Coronary artery (tissue), 2 donors: Measurements from ENCODE around the gene FBXL19.
A peak's percentile ranks its signal among the peaks of the same experiment; 100 is the strongest.
"Not testable (repeated sequence)": the region's sequence is repeated elsewhere in the genome, so short reads cannot be mapped to it uniquely, and the experiment has no call there.

Source experiments
- DNase-seq: peaks from one replicate; pipeline ENCODE4 v3.0.0-alpha.2; 2017; ENCODE audit warnings: low spot score
- H3K27ac ChIP-seq, 2 donors: fragments of 200-600 bp; sonication (generic); one replicate each; pipeline ENCODE4 v1.5.1; 2016 to 2019
- H3K4me3 ChIP-seq: fragments of 200-600 bp; sonication (generic); 2 replicates; pipeline ENCODE4 v1.5.1; 2016; ENCODE audit warnings: mild to moderate bottlenecking, moderate library complexity
- CTCF ChIP-seq: fragments of 200-600 bp; sonication (generic); IDR thresholded peaks from one replicate; pipeline ENCODE4 v1.5.1; 2019; ENCODE audit warnings: antibody characterized with exemption

FBXL19 gene

GRCh38 chr16:30929167-30929566, 5.8 kb downstream of the FBXL19 start:
- H3K27ac ChIP-seq, result no peak overlapping the region
- no peak for DNase-seq
- no peak overlapping the region for H3K4me3 ChIP-seq

GRCh38 chr16:30930160-30930571, 6.8 kb downstream of the FBXL19 start:
- no peak overlapping the region for H3K27ac ChIP-seq
- no peak for TF ChIP-seq CTCF
- DNase-seq, result no peak
- no peak overlapping the region for H3K4me3 ChIP-seq

More at GRCh38 chr16:30929167-30929566, 5.8 kb downstream of the FBXL19 start:
- TF ChIP-seq CTCF, result no peak

GRCh38 chr16:30931068-30931650, 7.8 kb downstream of the FBXL19 start:
- TF ChIP-seq CTCF, result no peak
- Histone ChIP-seq H3K27ac (no peak overlapping the region), H3K4me3 (no peak overlapping the region)
- no peak for DNase-seq

GRCh38 chr16:30934827-30935557, 11.6 kb downstream of the FBXL19 start:
- DNase-seq, result no peak
- no peak for TF ChIP-seq CTCF
- H3K4me3 ChIP-seq, result no peak overlapping the region
- H3K27ac ChIP-seq, result peak overlapping the region in 1 of 2 donors; percentile 11

GRCh38 chr16:30937692-30938091, 14.3 kb downstream of the FBXL19 start:
- TF ChIP-seq CTCF, result no peak
- Histone ChIP-seq H3K4me3 (no peak overlapping the region), H3K27ac (peak overlapping the region; percentile 48 to 68)
- no peak for DNase-seq

GRCh38 chr16:30939571-30939970, 16.2 kb downstream of the FBXL19 start:
- not testable (repeated sequence) for H3K27ac ChIP-seq, H3K4me3 ChIP-seq, DNase-seq

GRCh38 chr16:30941600-30942425, 18.4 kb downstream of the FBXL19 start:
- no peak overlapping the region for H3K4me3 ChIP-seq
- TF ChIP-seq CTCF, result peak; percentile 88
- DNase-seq, result no peak
- H3K27ac ChIP-seq, result peak overlapping the region in 1 of 2 donors; percentile 67
